Endothelial cell of umbilical vein (primary cell): Measurements from ENCODE around the gene PTPRK. TPM values are rescaled to one million over a fixed set of nuclear protein-coding genes. Genes with fewer than 3 reads are reported as not detected.

Experiments used
- BruUV-seq: library from RNA; stranded (reverse); fragments of 400-500 nt; replicated peaks from 2 replicates; lab custom pipeline; 2021; lab: Mats Ljungman, UMichigan
- CTCF ChIA-PET: fragments of 300-600, 350-600 bp; sonication (Branson Sonifier 250); formaldehyde crosslinking; loops from one replicate; lab custom pipeline; 2021; ENCODE audit warnings: antibody characterized with exemption, inconsistent platforms; lab: Charles Lee
- POLR2A ChIA-PET: fragments of 300-600, 350-600 bp; sonication (Branson Sonifier 250); formaldehyde crosslinking; loops from one replicate; lab custom pipeline; 2021; ENCODE audit warnings: antibody characterized with exemption, inconsistent platforms; lab: Charles Lee
- DNase-seq: peaks from one replicate; pipeline ENCODE4 v3.0.0-alpha.2; 2011; ENCODE audit warnings: low read depth, low spot score
- FAIRE-seq: peaks from 2 replicates; lab custom pipeline; 2011; peaks lifted over from hg19 to GRCh38; lab: Jason Lieb, UNC
- H2AFZ ChIP-seq: 2 replicates; pipeline ENCODE4 v1.6.0; 2012; ENCODE audit warnings: low read depth, low read length, control low read depth, inconsistent platforms
- H3K27ac ChIP-seq: 2 replicates; pipeline ENCODE4 v1.5.1; 2011; ENCODE audit warnings: low read depth, mild to moderate bottlenecking, control low read depth, low read length, moderate library complexity; ENCODE audit not compliant: insufficient read depth
- H3K27me3 ChIP-seq, 2 experiments: 2 replicates each; pipeline versions ENCODE4 v1.6.0 to v1.6.1; 2011; ENCODE audit warnings: low read length in 2 of 2, mixed read lengths in 1 of 2; ENCODE audit not compliant: control insufficient read depth in 2 of 2, insufficient read depth in 2 of 2
- H3K36me3 ChIP-seq, 2 experiments: 2 replicates in 1 of 2; 3 replicates in 1 of 2; pipeline ENCODE4 v1.5.1; 2011; ENCODE audit warnings: low read length in 2 of 2, mild to moderate bottlenecking in 1 of 2, moderate library complexity in 1 of 2; ENCODE audit not compliant: control insufficient read depth in 2 of 2, insufficient read depth in 2 of 2; ENCODE audit errors: extremely low read depth in 1 of 2
- H3K4me1 ChIP-seq: 3 replicates; pipeline ENCODE4 v1.5.1; 2011; ENCODE audit warnings: mild to moderate bottlenecking, low read length; ENCODE audit not compliant: control insufficient read depth, insufficient read depth; ENCODE audit errors: extremely low read depth
- H3K4me2 ChIP-seq: 2 replicates; pipeline ENCODE4 v1.6.1; 2011; ENCODE audit warnings: low read length, control low read depth, mixed read lengths; ENCODE audit not compliant: insufficient read depth
- H3K4me3 ChIP-seq, 3 experiments: fragments of 200-600 bp in 1 of 3; sonication (generic), shearing (Covaris generic) in 1 of 3; replicated peaks in 1 of 3; 2 replicates each; pipeline ENCODE4 v1.5.1; 2011 to 2016; ENCODE audit warnings: control low read depth in 3 of 3, low read length in 3 of 3, mild to moderate bottlenecking in 2 of 3, inconsistent platforms in 1 of 3, low read depth in 1 of 3, moderate library complexity in 1 of 3; ENCODE audit not compliant: insufficient read depth in 1 of 3
- H3K79me2 ChIP-seq: 2 replicates; pipeline ENCODE4 v1.6.0; 2012; ENCODE audit warnings: low read length, inconsistent platforms; ENCODE audit not compliant: control insufficient read depth, insufficient read depth
- H3K9ac ChIP-seq: replicated peaks from 2 replicates; pipeline ENCODE3; 2011; ENCODE audit warnings: low read length, control low read depth; ENCODE audit not compliant: insufficient read depth; ENCODE audit errors: extremely low read depth
- H3K9me1 ChIP-seq: replicated peaks from 3 replicates; pipeline ENCODE4 v1.6.0; 2011; ENCODE audit warnings: mild to moderate bottlenecking, low read length; ENCODE audit not compliant: control insufficient read depth, insufficient read depth; ENCODE audit errors: extremely low read depth
- H3K9me3 ChIP-seq: replicated peaks from 2 replicates; pipeline ENCODE4 v1.5.1; 2012; ENCODE audit warnings: low read length, inconsistent platforms; ENCODE audit not compliant: control insufficient read depth, insufficient read depth
- H4K20me1 ChIP-seq: replicated peaks from 2 replicates; pipeline ENCODE3; 2011; ENCODE audit warnings: mild to moderate bottlenecking, low read length; ENCODE audit not compliant: control insufficient read depth, insufficient read depth; ENCODE audit errors: extremely low read depth
- CTCF ChIP-seq, 2 donors: IDR thresholded peaks; 1 replicate in 1 of 2; 2 replicates in 1 of 2; pipeline ENCODE4 v1.5.1; 2011; ENCODE audit warnings: low read length in 2 of 2, mild to moderate bottlenecking in 2 of 2, moderate library complexity in 2 of 2, control low read depth in 1 of 2, inconsistent platforms in 1 of 2, low read depth in 1 of 2; ENCODE audit not compliant: insufficient read depth in 1 of 2; ENCODE audit errors: extremely low read depth in 1 of 2
- EZH2 ChIP-seq: IDR thresholded peaks from 2 replicates; pipeline ENCODE4 v1.6.1; 2012; ENCODE audit warnings: borderline replicate concordance, low read depth, mild to moderate bottlenecking, moderate library complexity, low read length, inconsistent platforms; ENCODE audit not compliant: severe bottlenecking
- FOS ChIP-seq: IDR thresholded peaks from 2 replicates; pipeline ENCODE4 v1.6.1; 2011; ENCODE audit warnings: mild to moderate bottlenecking, low read length, moderate library complexity, borderline replicate concordance; ENCODE audit not compliant: insufficient read depth
- GATA2 ChIP-seq: IDR thresholded peaks from 2 replicates; pipeline ENCODE4 v1.7.0; 2011; ENCODE audit warnings: low read depth, mild to moderate bottlenecking, moderate library complexity, mixed read lengths, low read length; ENCODE audit not compliant: insufficient read length, insufficient read depth
- JUN ChIP-seq: IDR thresholded peaks from 2 replicates; pipeline ENCODE4 v1.6.1; 2011; ENCODE audit warnings: borderline replicate concordance, low read depth; ENCODE audit not compliant: insufficient read length, insufficient read depth
- MYC ChIP-seq: IDR thresholded peaks from one replicate; pipeline ENCODE4 v1.6.1; 2011; ENCODE audit warnings: mild to moderate bottlenecking, low read depth, low read length
- POLR2A ChIP-seq: IDR thresholded peaks from 2 replicates; pipeline ENCODE4 v1.6.1; 2012; ENCODE audit warnings: low read depth, mild to moderate bottlenecking, control low read depth, low read length
- POLR2AphosphoS5 ChIP-seq: IDR thresholded peaks from 2 replicates; pipeline ENCODE4 v1.6.1; 2012; ENCODE audit warnings: low read depth, mild to moderate bottlenecking, control low read depth, low read length, moderate library complexity; ENCODE audit not compliant: insufficient read depth
- dilution Hi-C: fragments of 300-500 bp; cut with MboI; formaldehyde crosslinking; loops from one replicate; pipeline ENCODE4 v1.15.0; 2019; ENCODE audit warnings: low sequenced_read_pairs; ENCODE audit not compliant: extremely low pct_ligation_motif_present
- intact Hi-C: fragments of 100-400 bp; cut with micrococcal nuclease; formaldehyde crosslinking; loops from one replicate; pipeline ENCODE4 v1.10.0; 2022
- polyA plus RNA-seq, 4 experiments: library from polyadenylated mRNA; depleted of rRNA in 3 of 4; stranded (reverse) in 3 of 4; unstranded in 1 of 4; fragments of >200 nt; gene quantifications; 2 replicates each; pipeline versions ENCODE4 v1.2.1 to v1.2.3, GENCODE V29; 2011 to 2012; ENCODE audit warnings: missing spikeins in 1 of 4
- total RNA-seq: library from RNA; stranded (reverse); gene quantifications from 2 replicates; pipeline ENCODE4 v1.2.3, GENCODE V29; 2021
- TF ChIP-seq, protein P1 (sequence below): IDR thresholded peaks from 2 replicates; pipeline ENCODE4 v1.6.1; 2011; ENCODE audit not compliant: insufficient read depth, insufficient read length

PTPRK gene
- total and polyA plus RNA-seq, 2 donors (not counting 3 experiments of a cell fraction or from before 2014, with no cell fraction given): 15.2 to 74.0 TPM

DNA sequence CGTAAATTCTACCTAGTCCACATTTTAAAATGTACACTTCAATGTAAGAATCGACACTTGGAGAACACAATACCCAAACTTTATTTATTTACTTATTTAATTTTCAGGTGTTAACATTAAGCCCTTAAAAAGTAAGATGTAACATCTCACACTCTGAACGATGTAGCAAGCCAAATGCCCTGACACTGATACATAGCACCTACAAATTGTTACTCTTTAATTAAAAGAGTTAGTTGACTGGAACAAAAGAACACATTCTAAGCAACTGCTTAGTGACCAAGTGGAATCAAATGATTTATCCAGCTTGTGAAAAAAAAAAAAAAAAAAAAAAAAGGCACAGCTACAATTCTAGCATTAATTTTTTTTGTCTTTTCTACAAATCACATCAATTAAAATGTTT lies 327.4 kb downstream of the PTPRK start:
- Histone ChIP-seq H3K4me1 (no peaks in the 10 kb centered on the region), H3K9me3 (no peaks in the 10 kb centered on the region), H3K27ac (no peak overlapping the region), H3K27me3 (no peaks in the 10 kb centered on the region), H3K9ac (no peak overlapping the region), H4K20me1 (no peaks in the 10 kb centered on the region), H3K4me2 (no peak overlapping the region), H3K9me1 (no peaks in the 10 kb centered on the region), H3K79me2 (no peaks in the 10 kb centered on the region), H3K36me3 (no peaks in the 10 kb centered on the region), H3K4me3 (no peak overlapping the region), H2AFZ (no peak overlapping the region)
- intact Hi-C loops (no loop called here), dilution Hi-C loops (no loop called here)
- DNase-seq (no peak), FAIRE-seq (no peak)
- no TSS peak for BruUV-seq
- CTCF ChIA-PET: interaction anchor here (0.7 to 1.8 kb wide), 2 partner anchors 323 to 337 kb away, joined by 3 read pairs; no protein-coding TSS in a partner anchor
- POLR2A ChIA-PET: no interaction called here
- TF ChIP-seq, protein P1, sequence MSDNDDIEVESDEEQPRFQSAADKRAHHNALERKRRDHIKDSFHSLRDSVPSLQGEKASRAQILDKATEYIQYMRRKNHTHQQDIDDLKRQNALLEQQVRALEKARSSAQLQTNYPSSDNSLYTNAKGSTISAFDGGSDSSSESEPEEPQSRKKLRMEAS: no peak
- TF ChIP-seq EZH2 (no peak), CTCF (IDR thresholded peaks at IDR 0.05; ENCODE audit: extremely low read depth in 1 of 2, insufficient read depth in 1 of 2, low read depth in 1 of 2, low read length in 2 of 2) (no peak), POLR2AphosphoS5 (no peak), JUN (no peak), POLR2A (no peak), GATA2 (no peak), MYC (no peak), FOS (no peak)
